HG02840 (cell line): Measurements from ENCODE around the gene RBMXL2.

Source experiments
- ATAC-seq: cut with Tn5 transposase; IDR thresholded peaks from one replicate; pipeline ENCODE4 v1.9.1; 2021; ENCODE audit warnings: mild to moderate bottlenecking, moderate library complexity, moderate number of reproducible peaks; ENCODE audit not compliant: unreplicated experiment, low FRiP score

RBMXL2 gene

DNA sequence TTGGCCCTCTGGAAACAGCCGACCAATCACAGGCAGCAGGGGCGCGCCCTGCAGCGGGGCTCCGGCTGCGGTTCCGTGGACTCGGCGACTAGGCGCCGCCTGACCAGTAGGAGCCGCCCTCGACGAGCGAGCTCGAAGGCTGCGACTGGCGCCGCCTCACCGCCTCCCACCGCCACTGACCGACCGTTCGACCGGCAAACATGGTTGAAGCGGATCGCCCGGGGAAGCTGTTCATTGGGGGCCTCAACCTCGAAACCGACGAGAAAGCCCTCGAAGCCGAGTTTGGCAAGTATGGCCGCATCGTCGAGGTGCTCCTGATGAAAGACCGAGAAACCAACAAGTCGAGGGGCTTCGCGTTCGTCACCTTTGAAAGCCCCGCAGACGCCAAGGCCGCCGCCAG, at the start of gene RBMXL2:
Gene RBMXL2 (plus strand): TSS at position 78 of the 400 bp plus-strand sequence. CDS start 123 bp downstream, at position 201.
- ATAC-seq, result no peak

DNA sequence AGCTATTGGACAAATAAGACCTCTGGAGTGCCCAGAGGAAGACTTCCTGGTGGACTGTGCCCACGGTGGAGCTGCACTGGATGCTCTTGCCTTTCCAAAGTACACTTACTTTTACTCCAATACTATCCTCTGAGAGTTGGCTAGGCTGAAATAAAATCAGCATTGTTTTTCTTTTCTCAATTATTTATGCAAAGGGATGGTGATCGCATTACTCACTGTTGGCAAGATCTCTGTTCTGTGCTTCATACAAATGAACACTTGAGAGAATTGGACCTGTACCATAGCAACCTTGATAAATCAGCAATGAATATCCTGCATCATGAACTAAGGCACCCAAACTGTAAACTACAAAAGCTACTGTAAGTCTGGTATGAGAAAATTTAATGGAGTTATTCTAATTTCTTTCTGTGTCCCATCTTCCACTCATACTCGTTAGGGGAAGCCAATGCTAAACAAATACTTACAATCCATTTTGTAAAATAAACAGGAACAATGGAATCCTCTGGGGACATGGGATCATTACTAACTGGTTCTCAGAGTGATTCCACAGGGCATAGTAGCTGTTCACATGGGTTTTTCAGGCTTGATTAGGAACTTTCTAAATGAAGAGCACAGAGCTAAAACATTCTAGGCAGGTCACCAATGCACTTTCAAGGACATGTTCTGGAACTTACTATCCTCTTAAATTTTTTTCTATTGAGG, 42.2 kb upstream of the RBMXL2 start:
- no peak for ATAC-seq

DNA sequence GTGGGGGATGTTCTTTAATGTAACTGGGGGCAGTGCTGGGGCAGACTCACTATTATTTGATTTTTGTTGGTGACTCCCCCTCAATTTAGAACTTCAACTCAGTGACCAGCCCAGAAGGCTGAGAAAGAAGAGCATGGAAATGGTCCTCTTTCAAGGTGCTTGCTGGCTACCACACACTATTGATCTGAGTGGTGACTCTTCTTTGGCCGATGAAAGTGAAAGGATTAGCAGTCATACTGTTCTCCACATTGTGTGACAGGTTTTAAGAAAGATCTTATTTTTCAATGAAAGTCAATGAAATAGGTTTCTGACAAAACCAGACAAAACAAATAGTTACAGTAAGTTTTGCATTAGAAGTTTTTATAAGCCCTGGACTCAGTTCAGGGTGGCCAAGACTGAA, 38.6 kb upstream of the RBMXL2 start:
- ATAC-seq, result no peak

DNA sequence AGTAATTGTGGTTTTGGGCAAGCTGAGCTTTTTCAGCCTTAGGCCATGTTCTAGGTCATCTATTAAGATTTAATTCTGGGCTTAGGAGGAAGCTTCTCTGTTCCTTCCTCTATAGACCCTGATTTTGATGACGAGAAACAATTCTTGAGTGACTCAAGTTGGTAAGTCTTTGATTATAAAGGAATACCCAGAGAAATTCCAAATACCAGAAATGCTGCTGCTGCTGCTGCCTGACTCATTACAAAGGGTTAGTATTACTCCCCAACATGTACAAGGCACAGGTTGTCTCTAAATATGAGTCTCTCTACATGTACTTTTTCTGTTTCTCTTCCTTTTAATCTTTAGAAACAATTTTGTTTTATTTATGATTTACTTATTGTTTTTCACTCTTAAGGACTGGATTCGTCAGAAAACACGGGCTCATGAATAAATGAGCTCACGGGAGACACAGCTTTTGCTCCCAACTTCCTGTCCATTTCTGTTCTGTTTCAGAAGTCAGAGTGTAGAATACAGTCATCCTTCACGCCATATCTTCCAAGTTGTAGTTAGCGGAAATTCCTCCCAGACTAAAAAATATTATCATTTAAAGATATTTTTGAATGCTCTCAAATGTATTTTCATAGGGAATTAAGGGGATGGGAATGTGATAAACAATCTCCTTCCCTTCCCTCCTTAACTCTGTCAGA, 31.8 kb upstream of the RBMXL2 start:
- no peak for ATAC-seq

DNA sequence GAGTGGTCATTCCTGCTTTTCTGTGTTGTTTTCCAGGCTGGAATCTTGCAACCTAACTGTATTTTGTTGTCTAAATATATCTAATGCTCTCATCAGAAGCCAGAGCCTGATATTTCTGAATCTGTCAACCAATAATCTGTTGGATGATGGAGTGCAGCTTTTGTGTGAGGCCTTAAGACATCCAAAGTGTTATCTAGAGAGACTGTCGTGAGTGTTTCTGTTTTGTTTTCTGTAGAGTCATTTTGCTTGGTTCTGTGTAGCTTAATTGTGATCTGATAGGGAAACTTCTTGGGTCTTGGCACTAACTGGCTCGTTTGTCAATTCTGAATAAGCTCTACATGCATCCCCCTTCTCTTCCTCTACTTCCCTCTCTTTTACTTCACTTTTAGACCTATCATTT, 31.2 kb upstream of the RBMXL2 start:
- no peak for ATAC-seq

DNA sequence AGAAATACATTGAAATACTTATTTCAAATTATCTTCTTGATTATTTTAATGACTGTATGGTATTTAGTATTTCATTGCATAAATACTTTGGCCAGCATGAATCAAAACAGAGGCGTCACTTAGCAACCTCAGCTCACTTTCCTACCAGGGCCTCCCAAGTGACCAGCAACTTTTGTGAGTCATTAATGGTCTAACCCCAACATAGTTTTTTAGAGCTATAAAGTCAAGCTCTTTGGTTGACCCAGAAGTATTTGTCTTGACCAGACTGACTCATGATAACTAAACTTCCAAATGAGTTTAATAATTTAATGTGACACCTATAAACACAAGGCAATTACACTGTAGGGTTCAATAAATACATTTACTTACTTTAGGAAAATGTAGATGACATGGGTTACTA, 27.9 kb upstream of the RBMXL2 start:
- no peak for ATAC-seq

DNA sequence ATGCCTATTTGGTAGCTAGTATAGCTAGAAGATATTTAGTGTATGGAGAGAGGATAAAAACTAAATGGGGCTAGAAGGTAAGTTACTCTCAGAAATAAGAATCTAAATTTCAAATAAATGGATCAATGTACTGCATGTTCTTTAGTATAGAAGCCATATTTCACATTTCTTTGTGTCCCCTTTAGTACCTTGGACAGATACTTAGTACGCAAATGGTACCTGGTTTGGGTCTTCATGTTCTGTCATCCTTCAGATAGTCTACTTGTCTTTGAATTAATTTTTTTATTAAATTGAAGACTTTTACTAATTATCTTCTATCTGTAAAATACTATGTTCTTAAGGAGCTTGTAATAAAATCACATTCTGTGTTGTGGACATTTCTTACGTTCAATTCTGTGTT, 26.3 kb upstream of the RBMXL2 start:
- no peak for ATAC-seq

DNA sequence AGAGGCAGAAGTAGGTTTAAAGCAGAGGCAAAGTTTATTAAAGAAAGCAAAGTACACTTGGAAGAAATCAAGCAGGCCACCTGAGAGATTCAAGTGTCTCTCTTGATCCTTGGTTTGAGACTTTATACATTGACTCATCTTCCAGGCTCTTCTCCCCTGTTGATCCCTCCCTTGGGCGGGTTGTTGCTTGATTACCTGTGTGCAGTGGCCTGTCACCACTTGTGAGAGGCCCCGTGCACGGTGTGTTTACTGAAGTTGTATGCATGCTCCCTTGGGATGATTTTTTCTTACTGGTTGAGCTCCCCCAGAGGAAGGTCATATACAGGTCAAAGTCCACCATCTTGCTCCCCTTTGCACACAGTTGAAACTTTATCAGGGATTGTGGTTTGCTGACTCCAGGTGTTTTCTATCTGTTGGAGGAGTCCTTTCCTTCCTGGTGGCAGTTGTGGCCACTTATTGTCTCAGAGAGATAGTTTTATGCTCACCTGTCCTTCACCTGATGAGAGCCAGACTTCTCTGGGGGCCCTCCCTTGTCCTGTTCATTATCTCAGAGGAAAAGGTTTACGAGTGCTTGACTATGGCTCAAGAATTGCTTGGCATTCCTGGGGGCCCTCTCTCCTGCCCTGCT, 16.3 kb upstream of the RBMXL2 start:
- no peak for ATAC-seq

DNA sequence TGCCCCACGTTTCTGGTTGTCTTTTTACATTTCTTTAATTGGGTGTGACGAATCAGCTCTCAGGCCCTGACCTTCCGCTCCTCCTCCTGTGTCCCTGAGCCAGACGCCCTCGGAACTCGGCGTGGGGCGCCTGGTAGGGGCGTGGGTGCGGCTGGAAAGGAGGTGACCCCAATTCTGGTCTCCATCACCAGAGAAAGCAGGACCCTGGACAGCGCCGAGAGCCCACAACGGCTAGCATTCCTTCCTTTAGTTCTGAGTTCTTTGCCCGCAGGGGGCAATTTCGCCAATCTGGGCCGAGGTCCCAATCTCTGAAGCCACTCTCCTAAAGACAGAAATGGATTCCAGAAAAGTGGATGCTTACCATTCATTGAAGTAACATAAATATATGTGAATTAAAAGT, 11.7 kb upstream of the RBMXL2 start:
- ATAC-seq, result no peak

DNA sequence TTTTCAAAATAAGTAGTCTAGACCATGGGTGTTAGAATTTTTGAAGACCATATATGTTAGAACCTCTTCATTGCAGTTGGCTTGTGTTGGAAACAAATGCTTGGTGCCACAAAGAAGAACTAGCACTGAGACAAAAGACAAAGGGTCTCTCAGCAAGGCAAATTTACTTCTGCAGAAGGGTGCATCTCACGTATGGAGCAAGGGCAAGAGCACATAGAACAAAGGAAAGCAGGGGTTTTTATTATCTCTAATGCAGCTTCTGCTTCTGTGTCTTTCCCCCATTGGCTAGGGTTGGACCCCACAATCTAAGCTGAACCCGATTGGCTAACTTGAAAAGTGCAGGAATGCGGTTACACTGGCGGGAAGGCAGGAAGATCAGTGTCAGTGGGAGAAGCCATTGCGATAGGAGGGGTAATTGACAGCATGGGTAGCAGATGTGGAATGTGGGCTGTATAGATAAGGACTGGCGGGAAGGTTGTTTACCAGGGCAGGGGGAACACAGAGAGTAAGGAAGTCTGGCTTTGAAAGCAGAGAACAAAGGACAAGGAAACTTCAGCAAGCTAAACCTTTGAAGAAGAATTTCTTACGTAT, 9.2 kb upstream of the RBMXL2 start:
- no peak for ATAC-seq

DNA sequence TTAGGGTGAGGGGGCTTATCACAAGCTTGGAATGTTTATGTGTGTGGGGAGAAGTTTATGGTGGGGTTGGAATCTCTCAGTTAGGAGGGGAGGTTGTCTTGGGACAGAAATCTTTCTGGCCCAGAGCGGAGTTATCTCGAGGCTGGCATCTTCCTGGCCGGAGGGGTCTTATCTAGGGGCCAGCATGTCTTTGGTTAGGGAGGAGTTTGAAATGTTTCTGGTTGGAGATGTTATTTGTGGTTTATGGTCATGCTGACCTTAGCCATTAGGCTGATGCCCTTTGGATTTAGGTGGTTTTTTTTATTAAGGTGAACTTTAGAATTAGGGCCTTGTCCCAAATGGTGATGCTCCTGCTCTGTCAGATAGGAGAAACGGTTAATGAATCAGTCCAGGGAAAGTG, 7.9 kb upstream of the RBMXL2 start:
- ATAC-seq, result no peak

DNA sequence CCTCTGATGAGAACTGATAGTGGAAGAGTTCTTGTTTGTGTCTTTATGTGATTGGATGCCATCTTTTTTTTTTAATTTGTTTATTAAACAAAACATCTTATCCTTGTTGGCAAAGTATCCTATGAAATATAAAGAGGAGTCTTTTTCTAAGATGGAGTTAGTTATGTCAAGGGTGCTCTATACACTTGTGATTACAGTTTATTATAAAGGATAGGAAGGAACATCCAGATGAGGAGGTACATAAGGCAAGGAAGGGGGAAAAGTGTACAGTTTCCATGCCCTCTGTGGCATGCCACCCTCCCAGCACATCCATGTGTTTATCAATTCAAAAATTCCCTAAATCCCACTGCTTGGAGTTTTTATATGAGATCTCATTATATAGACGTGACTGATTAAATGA, 7.4 kb upstream of the RBMXL2 start:
- ATAC-seq, result no peak

DNA sequence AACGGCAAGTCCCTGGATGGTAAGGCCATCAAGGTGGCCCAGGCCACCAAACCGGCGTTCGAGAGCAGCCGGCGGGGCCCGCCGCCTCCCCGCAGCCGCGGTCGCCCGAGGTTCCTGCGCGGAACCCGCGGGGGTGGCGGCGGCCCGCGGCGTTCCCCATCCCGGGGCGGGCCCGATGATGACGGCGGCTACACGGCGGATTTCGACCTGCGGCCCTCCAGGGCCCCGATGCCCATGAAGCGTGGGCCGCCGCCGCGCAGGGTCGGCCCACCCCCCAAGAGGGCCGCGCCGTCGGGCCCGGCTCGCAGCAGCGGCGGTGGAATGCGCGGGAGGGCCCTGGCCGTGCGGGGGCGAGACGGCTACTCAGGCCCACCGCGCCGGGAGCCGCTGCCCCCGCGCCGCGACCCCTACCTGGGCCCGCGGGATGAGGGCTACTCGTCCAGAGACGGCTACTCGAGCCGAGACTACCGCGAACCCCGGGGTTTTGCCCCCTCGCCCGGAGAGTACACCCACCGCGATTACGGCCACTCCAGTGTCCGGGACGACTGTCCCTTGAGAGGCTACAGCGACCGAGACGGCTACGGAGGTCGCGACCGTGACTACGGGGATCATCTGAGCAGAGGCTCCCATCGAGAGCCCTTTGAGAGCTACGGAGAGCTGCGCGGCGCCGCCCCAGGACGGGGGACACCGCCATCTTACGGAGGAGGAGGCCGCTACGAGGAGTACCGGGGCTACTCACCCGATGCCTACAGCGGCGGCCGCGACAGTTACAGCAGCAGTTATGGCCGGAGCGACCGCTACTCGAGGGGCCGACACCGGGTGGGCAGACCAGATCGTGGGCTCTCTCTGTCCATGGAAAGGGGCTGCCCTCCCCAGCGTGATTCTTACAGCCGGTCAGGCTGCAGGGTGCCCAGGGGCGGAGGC, 792 bp downstream of the RBMXL2 start:
- ATAC-seq, result no peak

DNA sequence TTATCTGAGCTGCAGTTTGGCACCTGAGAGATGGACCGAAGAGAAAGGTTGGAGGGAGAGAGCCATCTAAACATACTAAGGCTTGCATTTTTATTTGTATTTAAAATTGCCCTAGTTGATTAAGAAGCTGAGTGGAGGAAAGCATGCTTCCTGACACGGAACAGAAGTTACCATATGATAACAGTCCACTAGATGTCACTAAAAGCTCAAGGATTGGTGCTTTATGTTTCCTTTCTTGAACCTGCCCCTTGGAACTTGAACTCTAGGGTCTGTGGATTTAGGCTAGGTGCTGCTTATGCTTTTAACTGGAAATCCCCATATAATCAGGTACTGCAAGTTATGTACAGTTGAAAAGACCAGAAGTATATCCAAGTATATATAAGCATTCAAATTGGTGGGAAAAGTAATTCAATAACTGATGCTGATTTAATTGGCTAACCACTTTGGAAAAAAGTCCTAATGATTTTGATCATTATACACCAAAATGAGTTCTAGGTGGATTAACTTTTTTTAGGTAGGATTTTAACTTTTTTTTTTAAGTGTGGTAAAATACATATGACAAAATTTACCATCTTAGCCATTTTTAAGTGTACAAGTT, 9.5 kb downstream of the RBMXL2 start:
- no peak for ATAC-seq

DNA sequence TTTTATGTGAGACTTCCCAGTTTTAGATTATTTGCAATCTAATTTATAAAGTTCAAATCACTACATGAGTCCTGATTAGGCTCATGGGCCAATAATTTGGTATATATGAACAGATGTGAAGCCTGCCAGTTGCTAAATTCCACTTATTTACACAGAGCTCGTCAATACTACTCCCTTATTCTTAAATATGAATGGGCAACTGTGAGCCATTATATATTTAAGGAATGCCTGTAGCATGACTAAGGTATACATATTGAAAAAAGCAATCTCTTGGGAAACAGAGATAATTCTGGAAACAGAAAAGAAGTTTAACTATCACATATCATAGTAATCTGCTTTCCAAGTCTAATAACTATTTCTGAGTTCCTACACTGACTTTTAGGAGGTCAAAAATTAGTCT, 27.0 kb downstream of the RBMXL2 start:
- no peak for ATAC-seq

DNA sequence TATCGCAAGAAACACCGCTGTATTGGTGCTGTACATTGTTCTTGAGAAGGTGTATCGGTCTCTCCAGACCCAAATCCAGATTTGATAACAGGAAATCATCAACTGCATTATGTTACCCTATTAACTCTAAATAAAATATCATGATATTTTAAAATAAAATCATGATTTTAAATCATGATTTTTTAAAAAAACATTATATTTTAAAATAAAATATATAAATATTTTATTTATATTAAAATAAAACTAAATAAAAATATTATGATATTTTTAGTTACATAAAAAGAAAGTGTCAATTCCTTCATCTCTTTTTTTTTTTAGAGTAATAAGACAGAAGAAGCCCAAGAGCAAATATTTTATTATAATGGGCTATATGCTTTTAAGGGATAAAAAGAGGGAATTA, 27.6 kb downstream of the RBMXL2 start:
- ATAC-seq, result no peak

DNA sequence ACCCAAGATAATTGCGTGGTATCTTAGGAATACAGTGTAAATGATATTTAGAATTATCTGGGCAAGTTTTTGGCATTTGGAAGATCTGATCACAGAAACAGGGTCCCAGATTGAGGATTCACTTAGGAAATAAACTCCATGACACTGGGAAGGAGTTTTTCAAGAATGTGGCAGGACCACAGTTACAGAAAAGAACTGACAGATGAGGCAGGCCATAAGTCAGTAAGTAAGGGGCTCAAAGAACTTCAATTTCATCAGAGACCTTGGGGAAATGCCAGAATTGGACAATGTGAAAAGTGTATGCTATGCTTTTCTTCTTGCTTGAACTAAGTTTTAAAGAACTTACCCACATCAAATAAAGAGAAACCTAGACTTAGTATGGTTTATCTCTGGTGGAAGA, 49.3 kb downstream of the RBMXL2 start:
- no peak for ATAC-seq
